RKO (cell line): ENCODE results near the gene DTWD1.
"Not testable (repeated sequence)": the region's sequence is repeated elsewhere in the genome, so short reads cannot be mapped to it uniquely, and the experiment has no call there.

Source experiments
- DNase-seq: peaks from one replicate; pipeline ENCODE4 v3.0.0-alpha.2; 2016; ENCODE audit warnings: low spot score

The DTWD1 gene, protein sequence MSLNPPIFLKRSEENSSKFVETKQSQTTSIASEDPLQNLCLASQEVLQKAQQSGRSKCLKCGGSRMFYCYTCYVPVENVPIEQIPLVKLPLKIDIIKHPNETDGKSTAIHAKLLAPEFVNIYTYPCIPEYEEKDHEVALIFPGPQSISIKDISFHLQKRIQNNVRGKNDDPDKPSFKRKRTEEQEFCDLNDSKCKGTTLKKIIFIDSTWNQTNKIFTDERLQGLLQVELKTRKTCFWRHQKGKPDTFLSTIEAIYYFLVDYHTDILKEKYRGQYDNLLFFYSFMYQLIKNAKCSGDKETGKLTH

DNA sequence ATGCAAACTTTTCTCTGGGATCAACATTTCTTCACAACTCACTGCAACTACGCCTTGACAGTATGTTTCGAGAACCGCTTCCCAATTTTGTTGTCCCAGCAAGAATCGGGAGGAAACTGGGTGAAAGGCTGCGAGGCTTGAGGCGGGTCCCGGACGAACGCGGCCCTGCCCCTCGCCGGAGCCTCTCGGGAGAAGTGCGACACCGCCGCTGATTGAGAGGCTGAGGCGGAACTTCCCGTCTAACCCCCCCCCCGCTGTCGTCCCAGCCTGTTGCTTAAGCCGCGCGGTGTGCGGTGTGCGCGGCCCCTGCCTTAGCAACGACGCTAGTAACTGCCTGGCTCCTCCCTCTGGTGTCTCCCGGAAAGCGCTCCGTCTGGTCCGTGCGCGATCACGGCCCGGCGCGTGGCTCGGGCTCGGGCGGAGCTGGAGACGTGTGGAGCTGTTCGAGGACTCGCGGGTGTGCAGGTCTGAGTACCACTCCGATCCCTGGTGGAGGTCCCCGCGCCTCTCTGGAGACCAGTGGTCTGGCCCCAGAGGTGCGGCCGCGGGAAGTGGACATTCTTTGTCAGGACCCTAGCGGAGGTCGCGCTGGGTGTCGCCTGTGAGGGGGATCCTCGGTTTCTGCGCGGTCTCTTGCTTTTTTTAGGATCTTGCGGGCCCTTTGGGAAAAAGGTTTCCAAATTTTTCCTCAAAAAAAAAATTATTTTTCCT, at the start of gene DTWD1, which contains the start of gene FAM227B:
Gene DTWD1 (plus strand): TSS at position 391 of the 711 bp plus-strand sequence. CDS start 4,120 bp downstream, outside the sequence.
Gene FAM227B (minus strand): TSS at position 161 of the 711 bp plus-strand sequence. CDS start 5,647 bp downstream, outside the sequence.
- DNase-seq = peak; percentile 97

DNA sequence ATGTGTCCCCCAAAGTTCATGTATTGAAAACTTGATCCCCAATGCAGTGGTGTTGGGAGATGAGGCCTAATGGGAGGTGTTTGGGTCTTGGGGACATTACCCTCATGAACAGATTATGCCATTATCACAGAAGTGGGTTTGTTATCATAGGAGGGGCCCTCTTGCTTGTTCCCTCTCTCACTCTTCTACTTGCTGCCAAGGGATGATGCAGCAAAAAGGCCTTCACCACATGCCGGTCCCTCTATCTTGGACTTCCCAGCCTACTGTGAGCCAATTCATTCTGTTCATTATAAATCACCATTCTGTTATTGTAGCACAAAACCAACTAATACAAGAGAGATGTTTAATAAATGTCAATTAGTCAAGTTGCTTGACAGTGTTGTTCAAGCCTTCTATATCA, 47.4 kb upstream of the DTWD1 start:
- no peak for DNase-seq

DNA sequence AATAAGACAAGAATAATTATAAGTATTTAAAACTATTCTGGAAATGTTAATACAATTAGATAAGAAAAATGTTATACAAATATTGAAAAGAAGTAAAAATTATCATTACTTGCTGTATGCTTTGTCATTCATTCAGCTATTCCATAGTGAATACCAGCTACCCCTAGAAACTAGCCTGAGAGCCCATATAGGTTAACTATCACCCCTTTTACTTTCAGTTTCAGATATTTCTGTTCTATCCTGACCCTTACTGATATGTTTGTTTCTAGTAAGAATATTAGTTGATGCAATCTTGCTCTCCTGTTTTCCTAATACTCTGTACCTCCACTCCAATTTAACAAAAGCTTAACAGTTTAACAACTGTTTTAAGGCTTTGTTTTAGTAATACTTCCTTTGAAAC, 31.8 kb upstream of the DTWD1 start:
- DNase-seq = no peak

DNA sequence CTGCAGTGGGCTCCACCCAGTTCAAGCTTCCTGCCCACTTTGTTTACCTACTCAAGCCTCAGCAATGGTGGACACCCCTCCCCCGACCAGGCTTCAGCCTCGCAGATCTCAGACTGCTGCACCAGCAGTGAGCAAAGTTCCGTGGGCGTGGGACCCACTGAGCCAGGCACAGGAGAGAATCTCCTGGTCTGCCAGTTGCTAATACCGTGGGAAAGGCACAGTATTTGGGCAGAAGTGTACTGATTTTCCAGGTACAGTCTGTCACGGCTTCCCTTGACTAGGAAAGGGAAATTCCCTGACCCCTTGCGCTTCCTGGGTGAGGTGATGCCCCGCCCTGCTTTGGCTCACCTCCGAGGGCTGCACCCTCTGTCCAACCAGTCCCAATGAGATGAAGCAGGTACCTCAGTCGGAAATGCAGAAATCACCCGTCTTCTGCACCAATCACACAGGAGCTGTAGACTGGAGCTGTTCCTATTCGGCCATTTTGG, 28.0 kb upstream of the DTWD1 start:
- DNase-seq = not testable (repeated sequence)

DNA sequence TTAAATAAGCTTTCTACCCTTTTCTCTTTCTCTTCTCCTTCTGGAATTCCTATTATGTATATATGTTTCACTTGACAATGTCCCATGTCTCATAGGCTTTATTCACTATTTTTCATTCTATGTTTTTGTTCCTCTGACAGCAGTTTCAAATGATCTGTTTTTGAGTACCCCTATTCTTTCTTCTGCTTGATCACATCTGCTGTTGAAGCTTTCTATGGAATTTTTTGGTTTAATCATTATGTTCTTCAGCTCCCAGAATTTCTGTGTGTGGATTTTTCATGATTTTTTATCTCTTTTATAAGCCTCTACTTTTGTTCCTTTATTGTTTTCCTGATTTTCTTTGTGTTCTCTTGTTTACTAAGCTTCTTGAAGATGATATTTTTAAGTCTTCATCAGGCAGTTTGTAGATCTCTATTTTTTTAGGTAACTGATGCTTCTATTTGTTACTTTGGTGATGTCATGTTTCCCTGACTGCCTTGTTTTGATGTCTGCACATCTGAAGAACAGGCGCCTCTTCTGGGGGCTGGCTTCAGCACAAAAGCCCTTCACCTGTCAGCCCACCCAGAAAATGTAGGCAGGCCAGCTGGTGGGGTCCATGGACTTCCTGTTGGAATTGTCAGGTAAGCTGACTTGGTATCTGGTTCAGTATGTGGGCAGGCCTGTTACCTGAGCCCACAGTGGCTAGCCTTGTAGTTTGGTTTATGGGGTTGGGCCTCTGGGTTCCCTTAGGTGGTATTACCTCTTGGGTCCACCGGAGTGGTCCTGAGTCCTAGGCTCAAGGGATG, 16.0 kb upstream of the DTWD1 start:
- no peak for DNase-seq

DNA sequence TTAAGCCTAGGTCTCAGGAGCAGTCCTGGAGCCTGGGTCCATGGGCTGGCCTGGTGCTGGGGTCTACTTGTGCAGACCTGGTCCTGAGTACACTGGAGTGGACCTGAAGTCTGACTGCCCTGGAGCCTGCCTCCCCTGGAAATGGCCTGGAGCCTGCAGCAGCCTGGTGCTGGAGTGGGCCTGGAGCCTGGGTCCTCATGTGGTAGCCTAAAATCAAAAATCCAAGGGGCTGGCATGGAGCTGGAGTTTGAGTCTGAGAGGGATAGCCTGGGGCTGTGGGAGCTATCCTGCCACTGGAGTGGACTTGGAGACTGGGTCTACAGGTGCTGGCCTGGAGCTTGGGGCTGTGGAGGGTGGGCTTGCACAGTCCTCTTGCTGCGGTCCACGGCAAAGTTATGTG, 15.3 kb upstream of the DTWD1 start:
- DNase-seq = no peak

DNA sequence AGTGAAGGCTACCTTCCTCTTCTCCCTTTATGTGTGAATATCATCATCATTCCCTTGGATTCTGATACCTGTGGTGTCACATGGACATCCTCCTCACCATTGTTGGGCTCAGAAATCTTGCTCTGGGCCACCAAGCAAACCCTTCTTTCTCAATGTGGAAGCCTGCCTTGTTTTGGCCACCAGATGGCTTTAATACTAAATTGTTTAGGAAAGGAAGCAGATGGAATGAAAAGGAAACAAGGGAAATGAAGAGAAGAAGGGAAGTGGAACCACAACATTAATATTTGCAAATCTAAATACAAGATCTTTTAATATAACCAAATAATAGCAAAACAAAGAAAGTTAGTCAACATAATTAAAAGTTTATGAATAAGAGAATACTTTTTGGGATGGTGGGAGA, 14.3 kb upstream of the DTWD1 start:
- no peak for DNase-seq

DNA sequence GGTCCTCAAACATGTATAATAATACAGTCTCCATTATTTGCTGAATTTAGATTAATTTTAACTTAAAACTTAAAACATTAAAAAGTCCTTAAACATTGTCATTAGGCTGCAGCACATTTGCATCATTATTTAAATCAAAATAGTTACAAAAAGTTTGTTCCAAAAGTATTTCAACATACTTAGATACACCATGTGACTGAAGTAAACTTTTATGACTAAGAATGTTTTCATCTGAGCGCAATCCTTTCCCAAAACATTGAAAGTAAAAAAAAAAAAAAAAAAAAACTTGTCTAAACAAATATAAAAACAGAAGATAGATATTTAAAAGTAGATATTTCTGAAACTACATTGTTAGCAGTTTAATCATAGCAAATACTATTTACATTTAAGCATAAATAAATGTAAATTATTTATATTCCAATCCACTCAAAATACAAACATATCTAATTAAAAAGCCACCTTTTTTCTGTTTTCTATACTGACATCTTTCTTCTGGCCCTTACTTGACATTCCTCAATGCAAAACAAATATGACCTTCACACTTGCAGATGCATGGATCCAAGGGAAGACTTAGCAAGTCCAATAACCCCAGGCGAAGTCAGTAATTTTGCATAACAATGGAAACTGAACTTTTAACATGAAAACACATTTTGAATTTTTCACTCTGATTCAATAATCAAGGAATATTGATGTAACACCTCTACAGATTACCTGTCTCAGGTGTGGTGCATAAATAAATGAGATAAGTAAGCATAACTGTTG, 10.5 kb upstream of the DTWD1 start:
- DNase-seq = no peak

DNA sequence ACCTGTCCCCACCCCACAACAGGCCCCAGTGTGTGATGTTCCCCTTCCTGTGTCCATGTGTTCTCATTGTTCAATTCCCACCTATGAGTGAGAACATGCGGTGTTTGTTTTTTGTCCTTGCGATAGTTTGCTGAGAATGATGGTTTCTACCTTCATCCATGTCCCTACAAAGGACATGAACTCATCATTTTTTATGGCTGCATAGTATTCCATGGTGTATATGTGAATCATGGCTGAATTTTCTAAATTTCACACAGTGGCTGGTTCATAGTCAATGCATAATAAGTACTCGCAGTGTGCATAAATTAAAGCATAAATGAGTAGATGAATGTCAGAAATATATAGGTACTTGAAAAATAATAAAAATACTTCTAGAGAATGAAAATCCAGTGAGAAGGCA, 8.6 kb upstream of the DTWD1 start:
- DNase-seq = not testable (repeated sequence)

DNA sequence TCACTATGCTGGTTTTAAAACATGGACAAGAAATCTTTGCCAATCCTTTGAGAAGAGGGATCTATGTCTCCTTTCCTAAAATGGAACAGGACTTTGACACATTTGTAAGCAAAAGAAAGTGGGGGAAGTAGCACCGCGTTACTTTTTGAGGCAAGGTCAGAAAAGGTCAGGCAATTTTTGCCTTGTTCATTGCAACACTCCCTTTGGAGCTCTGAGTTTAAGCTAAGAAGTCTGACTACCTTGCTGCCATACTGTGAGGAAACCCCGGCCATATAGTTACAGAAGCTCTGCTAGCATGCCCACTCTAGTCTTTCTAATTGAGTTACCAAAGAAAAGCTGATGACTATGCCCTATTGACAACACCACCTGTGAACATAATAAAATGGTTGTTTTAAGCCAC, 1.6 kb upstream of the DTWD1 start:
- no peak for DNase-seq

DNA sequence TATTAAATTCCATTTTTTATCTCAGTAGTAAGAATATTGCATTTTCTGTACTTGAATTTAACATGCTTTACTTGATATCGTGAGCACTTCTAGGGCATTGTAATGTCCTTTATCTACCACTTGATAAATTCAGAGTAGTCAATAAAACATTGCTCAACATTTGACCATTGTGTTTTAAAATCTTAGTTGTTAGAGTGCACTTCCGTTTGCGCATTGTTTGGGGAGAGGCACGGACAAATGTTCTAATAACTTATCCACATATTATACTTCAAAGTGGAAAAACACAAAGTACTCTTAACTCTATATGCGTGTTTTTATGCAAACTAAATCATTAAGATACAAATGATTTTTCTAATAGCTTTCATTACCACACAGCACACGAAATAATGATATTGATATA, 649 bp upstream of the DTWD1 start:
- peak; percentile 56 for DNase-seq

DNA sequence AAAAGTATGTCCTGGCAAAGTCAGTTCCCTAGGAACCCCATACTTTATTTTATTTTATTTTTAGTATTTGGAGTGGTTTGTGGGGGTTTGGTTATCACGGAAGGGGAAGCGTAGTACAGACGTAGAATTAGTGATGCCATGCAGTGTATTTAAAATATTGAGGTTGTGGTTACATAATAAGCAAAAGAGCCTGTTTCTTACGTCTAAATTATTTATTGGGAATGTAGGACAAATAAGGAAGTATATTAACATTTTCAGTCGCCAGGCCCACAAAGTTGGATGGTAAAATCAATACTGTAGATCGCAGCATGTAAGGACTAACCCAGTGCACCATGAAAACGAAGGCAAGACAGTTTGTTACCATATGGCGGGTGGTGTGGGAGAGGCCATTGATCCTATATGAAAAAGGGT, 558 bp downstream of the DTWD1 start:
- peak; percentile 33 for DNase-seq

DNA sequence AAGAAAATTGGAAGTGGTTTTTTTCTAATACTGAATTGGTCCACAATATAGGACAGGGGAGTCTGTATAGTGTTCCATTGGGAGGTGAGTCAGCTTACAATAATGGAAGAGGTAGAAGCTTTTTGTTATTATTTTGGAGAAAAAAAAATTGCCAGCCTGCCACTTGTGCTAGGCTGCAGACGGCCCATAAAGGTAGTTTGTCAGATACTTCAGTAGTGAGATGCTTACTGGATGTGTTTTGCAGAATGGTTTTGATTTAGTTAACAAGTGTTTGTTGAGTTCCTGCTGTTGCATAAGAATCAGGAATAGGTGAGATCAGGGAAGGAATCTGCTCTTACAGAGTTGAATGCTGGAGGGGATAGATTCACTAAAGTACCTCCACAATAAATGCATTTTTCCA, 1.0 kb downstream of the DTWD1 start:
- peak; percentile 32 for DNase-seq

DNA sequence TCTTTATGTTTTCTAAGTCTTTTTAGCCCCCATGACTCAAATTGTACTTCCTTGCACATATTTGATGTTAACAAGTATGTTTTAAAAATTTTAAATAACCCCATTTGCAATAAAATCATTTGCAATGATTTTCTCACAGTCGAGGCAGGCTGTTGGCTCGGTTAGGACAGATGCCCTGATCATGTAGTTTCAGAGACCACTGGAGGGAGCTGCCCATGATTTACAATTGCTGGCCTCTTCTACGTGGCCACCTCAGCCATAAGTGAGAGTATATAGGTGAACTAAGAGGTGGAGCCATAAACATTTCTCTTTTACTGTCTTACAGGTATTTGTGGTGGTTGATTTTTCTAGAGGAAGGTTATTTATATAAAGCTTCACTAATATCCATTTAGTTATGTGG, 1.7 kb downstream of the DTWD1 start:
- DNase-seq = no peak

DNA sequence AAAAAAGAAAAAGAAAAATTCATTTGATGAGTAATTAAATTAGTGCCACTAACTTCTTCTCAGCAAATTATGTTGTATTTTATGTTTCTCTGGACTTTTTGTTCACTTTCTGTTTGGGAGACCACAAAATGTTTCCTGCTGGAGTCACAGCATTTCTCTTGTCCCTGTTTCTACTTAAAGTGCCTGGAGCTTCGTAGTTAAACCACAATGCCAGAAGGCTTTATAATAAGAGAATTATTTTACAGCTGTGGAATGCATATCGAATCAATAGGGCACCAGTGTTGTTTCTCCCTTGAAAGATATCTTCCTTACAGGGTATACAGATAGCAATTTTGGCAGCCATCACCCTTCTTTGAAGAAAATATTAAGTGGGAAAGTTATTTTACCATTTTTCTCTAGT, 3.2 kb downstream of the DTWD1 start:
- DNase-seq = no peak

DNA sequence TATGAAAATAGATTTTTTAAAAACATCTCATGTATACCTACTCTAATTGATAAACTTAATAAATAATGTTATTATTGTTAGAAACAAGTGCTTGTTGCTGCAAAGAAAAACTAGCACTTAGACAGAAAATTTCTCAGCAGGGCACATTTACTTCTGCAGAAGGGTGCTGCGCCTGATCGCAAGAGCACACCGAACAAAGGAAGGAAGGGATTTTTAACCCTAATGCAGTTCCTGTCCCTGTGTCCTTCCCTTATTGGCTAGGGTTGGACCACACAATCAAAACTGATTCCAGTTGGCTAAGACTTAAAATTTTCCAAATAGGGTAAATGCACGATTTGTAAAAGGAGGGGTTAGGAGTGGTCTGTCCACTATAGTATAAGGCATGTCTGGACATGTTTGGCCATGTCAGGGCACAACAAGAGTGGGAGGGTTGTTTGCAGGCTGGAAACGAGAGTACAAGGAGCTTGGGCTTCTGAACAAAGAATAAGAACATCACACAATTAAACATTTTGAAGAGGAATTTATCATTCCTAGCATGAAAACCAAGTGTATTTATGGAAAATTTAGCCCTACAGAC, 4.7 kb downstream of the DTWD1 start:
- no peak for DNase-seq

DNA sequence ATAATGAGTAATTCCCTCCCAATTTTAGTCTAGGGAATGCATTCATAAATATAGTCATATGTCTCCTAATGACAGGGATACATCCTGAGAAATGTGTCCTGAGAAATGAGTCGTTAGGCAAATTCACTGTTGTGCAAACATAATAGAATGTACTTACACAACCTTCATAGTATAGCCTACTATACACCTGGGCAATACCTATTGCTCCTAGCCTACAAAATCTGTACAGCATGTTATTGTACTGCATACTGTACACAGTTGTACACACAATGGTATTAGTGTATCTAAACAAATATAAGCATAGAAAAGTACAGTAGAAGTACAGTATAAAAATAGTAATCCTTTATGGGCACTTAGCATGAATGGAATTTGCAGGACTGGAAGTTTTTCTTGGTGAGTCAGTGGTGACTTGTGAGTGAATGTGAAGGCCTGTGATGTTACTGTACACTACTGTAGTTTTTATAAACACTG, 6.6 kb downstream of the DTWD1 start:
- peak; percentile 89 for DNase-seq

DNA sequence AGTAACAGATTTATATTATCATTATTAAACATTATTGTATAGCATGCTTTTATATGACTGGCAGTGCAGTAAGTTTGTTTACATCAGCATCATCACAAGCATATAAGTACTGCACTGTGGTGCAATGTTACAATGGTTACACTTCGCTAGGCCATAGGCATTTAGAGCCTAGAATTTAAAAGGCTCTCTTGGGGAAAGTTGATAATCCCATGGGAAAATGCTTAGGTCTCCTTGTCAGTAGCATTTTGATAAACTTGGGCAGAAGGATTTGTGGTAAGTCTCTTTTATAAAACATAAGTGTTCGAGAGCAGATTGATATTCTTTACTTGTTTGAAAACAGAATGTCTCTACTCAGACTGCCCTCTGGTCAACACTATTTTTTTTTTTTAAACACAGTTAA, 7.5 kb downstream of the DTWD1 start:
- no peak for DNase-seq

DNA sequence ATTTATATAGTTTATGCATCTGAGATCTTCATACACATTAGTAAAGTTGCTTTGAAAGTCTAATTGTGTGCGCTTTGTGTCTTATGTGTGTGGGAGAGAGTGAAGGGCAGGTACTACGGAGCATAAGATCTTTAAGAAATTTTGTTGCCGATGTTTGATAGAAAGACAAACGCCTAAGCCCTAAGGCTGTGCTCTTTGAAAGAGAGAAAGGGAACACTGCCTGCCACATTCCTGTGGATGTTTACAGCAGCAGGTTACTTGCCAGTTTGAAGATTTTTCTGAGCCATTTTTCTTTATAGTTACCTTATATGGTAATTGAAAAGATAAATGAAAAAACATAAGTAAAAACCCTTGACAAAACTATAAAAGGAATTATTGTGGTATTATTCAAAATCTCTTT, 17.0 kb downstream of the DTWD1 start:
- DNase-seq = no peak

DNA sequence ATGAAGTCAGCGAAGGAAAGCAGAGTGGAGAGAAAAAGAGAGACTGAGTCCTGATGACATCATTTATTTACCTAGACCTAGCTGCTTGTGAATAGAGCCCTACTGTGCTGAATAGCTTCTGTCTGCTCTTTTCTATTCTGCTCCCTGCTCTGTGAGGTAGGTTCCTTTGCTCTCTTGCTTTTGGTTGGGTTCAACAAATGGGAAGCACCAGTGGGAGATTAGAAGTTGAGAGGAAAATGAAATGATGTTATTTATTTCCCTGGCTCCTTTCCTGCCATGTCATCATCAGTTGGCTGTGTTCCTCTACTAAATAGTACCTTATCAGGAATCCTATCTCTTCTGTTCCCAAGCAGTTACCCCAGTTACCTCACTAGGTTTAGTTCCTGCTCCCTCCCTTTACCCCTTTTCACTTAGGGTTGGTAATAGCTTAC, 23.5 kb downstream of the DTWD1 start:
- no peak for DNase-seq

DNA sequence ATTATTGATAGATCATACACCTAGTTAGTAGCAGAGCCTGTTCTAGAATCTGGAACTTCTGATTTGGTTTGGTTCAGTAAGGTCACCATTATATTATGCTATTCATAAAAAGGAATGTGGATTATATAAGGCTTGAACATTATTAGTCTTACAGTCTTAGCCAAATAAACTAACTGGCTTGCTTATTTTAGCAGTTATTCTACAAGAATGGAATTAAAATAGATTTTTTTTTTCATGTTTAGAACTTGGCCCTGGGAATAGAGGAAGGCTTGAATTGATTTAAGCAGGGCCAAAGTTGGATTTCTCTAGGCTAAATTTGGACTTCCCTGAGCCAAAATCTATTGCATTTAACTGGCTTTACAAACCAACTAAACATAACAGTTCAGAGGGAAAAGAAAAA, 24.4 kb downstream of the DTWD1 start:
- no peak for DNase-seq
